OCI-LY3 (cell line): Measurements from ENCODE around the gene ANKIB1.

Experiments
- H2AFZ ChIP-seq: fragments of 200-600, 300-600 bp; shearing (Covaris generic); 2 replicates; pipeline ENCODE4 v1.6.0; 2014; ENCODE audit warnings: antibody characterized with exemption, low read depth, low read length
- H3K27ac ChIP-seq: fragments of 200-600, 300-600 bp; sonication (generic); 2 replicates; pipeline ENCODE4 v1.5.1; 2014; ENCODE audit warnings: mild to moderate bottlenecking, low read length, moderate library complexity, mixed read lengths
- H3K27me3 ChIP-seq: fragments of 200-600, 300-600 bp; sonication (generic); 2 replicates; pipeline ENCODE4 v1.6.1; 2014; ENCODE audit warnings: low read depth, low read length, mixed read lengths
- H3K36me3 ChIP-seq: fragments of 200-600, 300-600 bp; sonication (generic); replicated peaks from 2 replicates; pipeline ENCODE3; 2014; ENCODE audit warnings: low read depth, low read length, mixed read lengths
- H3K4me1 ChIP-seq: fragments of 300-600, 200-600 bp; sonication (generic); 2 replicates; pipeline ENCODE4 v1.6.1; 2014; ENCODE audit warnings: low read length, mixed read lengths
- H3K4me2 ChIP-seq: fragments of 200-600, 300-600 bp; sonication (generic); 2 replicates; pipeline ENCODE4 v1.6.1; 2014; ENCODE audit warnings: low read length, mixed read lengths
- H3K4me3 ChIP-seq: fragments of 300-600, 200-600 bp; sonication (generic); 2 replicates; pipeline ENCODE4 v1.5.1; 2014; ENCODE audit warnings: antibody characterized with exemption, mild to moderate bottlenecking, low read length, moderate library complexity
- H3K79me2 ChIP-seq: fragments of 300-600, 200-600 bp; shearing (Covaris generic); 2 replicates; pipeline ENCODE4 v1.6.1; 2014; ENCODE audit warnings: mild to moderate bottlenecking, low read length, mixed read lengths
- H3K9ac ChIP-seq: fragments of 300-600, 200-600 bp; shearing (Covaris generic); 2 replicates; pipeline ENCODE4 v1.6.0; 2014; ENCODE audit warnings: mild to moderate bottlenecking, low read length, moderate library complexity
- H3K9me3 ChIP-seq: fragments of 200-600, 300-600 bp; shearing (Covaris generic); 2 replicates; pipeline ENCODE4 v1.6.1; 2014; ENCODE audit warnings: low read length, mixed read lengths; ENCODE audit not compliant: insufficient read depth
- H4K20me1 ChIP-seq: fragments of 200-600, 300-600 bp; sonication (generic); 2 replicates; pipeline ENCODE4 v1.6.1; 2016; ENCODE audit warnings: low read length, mixed read lengths; ENCODE audit not compliant: insufficient read depth
- EZH2phosphoT487 ChIP-seq: fragments of 200-600 bp; shearing (Covaris generic); IDR thresholded peaks from 2 replicates; pipeline ENCODE4 v1.6.1; 2018; ENCODE audit warnings: antibody characterized with exemption, mixed run types, low read depth
- TF ChIP-seq, protein P1 (sequence below): fragments of 200-600, 300-600 bp; sonication (generic); IDR thresholded peaks from 2 replicates; pipeline ENCODE4 v1.5.1; 2014; ENCODE audit warnings: antibody characterized with exemption, low read length, low read depth

ANKIB1 gene

DNA sequence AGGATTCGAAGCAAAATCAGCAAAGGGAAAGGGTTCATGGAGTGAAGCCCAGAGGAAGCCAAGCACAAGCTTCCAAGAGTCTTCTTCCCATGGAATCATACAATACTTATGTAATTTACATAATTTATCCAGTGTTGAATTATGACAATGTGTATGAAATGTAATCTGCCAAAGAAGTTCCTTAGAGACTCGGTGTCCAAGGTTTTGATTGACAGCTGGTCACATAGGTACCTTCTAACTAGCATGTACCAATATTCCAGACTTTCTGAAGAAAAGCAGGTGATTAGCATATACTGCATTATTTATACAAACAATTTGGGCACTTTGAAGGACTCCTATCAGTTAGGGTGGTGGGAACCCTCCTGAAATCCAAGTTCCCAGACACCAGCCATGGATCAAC lies 35.3 kb downstream of the ANKIB1 start:
- peaks cover 16% of the 10 kb centered on the region for H3K79me2 ChIP-seq

DNA sequence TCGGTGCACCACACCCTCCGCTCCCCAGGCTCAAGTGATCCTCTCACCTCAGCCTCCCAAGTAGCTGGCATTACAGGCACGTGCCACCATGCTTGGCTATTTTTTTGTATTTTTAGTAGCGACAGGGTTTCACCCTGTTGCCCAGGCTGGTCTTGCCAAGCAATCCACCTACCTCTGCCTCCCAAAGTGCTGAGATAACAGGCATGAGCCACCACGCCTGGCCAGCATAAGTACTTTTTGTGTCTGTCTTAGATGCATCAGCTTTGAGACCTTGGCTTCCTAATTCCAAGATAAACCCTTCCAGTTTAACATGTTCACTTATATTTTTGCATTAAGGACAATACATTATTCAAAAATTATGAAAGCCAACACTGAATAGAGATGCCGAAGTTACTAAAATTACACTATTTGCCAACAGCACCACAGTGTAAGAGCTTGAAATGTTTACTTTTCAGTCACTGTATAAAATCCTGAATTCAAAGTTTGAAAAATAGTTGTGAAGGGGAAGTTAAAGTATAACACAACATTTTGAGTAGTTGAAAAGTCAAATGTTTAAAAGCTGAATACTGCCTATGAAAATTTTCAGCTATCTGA lies 36.5 kb downstream of the ANKIB1 start:
- Histone ChIP-seq H3K79me2 (peaks cover 12% of the 10 kb centered on the region), H3K27ac (no peak overlapping the region), H3K4me1 (peaks cover under 1% of the 10 kb centered on the region; the same call in 1 of the 2 replicates), H3K9ac (no peak overlapping the region), H2AFZ (no peak overlapping the region), H3K4me3 (no peak overlapping the region), H4K20me1 (0 out of 2 replicates have a peak, but pooled peaks cover 4% of the 10 kb centered on the region), H3K27me3 (no peaks in the 10 kb centered on the region), H3K36me3 (peaks cover 7% of the 10 kb centered on the region), H3K9me3 (no peaks in the 10 kb centered on the region), H3K4me2 (no peak overlapping the region)
- TF ChIP-seq, protein P1, sequence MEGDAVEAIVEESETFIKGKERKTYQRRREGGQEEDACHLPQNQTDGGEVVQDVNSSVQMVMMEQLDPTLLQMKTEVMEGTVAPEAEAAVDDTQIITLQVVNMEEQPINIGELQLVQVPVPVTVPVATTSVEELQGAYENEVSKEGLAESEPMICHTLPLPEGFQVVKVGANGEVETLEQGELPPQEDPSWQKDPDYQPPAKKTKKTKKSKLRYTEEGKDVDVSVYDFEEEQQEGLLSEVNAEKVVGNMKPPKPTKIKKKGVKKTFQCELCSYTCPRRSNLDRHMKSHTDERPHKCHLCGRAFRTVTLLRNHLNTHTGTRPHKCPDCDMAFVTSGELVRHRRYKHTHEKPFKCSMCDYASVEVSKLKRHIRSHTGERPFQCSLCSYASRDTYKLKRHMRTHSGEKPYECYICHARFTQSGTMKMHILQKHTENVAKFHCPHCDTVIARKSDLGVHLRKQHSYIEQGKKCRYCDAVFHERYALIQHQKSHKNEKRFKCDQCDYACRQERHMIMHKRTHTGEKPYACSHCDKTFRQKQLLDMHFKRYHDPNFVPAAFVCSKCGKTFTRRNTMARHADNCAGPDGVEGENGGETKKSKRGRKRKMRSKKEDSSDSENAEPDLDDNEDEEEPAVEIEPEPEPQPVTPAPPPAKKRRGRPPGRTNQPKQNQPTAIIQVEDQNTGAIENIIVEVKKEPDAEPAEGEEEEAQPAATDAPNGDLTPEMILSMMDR: no peak
- no peak for TF ChIP-seq EZH2phosphoT487

More for the DNA sequence above, 35.3 kb downstream of the ANKIB1 start:
- 0 out of 2 replicates have a peak, but pooled peaks cover 3% of the 10 kb centered on the region for H4K20me1 ChIP-seq
- no peaks in the 10 kb centered on the region for H3K27me3 ChIP-seq
- peaks cover 14% of the 10 kb centered on the region for H3K4me1 ChIP-seq
- no peak overlapping the region for H3K4me2 ChIP-seq
- TF ChIP-seq EZH2phosphoT487: no peak
- TF ChIP-seq, protein P1: no peak
- H3K4me3 ChIP-seq: no peak overlapping the region
- H2AFZ ChIP-seq: no peak overlapping the region
- H3K36me3 ChIP-seq: peaks cover 9% of the 10 kb centered on the region
- no peaks in the 10 kb centered on the region for H3K9me3 ChIP-seq
- H3K27ac ChIP-seq: no peak overlapping the region
- no peak overlapping the region for H3K9ac ChIP-seq

DNA sequence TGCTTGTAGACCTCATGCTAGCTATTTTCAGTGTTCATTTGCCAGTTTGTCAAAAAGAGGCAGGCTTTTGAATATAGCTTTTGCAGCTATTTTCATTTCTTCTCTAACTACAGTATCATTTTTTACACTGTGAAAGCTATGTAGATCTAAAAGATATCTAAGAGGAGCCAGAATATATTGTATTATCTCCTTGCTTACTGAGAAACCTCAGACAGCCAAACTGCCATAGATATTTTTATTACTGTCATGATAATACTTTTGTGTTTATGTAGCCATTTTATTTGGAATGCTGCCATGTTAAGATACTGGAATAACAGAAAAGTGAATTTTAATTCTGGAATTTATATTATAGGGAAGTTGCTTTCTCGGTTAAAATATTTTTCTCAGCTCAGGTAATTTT lies 37.2 kb downstream of the ANKIB1 start:
- H3K27ac ChIP-seq: no peak overlapping the region
- H3K9ac ChIP-seq: no peak overlapping the region
- H3K36me3 ChIP-seq: peaks cover 6% of the 10 kb centered on the region
- TF ChIP-seq EZH2phosphoT487: no peak
- TF ChIP-seq, protein P1: no peak
- 0 out of 2 replicates have a peak, but pooled peaks cover 4% of the 10 kb centered on the region for H4K20me1 ChIP-seq
- H3K9me3 ChIP-seq: no peaks in the 10 kb centered on the region
- no peaks in the 10 kb centered on the region for H3K27me3 ChIP-seq
- no peaks in the 10 kb centered on the region for H3K4me1 ChIP-seq
- H3K4me2 ChIP-seq: no peak overlapping the region
- no peak overlapping the region for H3K4me3 ChIP-seq
- peaks cover 8% of the 10 kb centered on the region; the same call in 1 of the 2 replicates for H3K79me2 ChIP-seq
- no peak overlapping the region for H2AFZ ChIP-seq

DNA sequence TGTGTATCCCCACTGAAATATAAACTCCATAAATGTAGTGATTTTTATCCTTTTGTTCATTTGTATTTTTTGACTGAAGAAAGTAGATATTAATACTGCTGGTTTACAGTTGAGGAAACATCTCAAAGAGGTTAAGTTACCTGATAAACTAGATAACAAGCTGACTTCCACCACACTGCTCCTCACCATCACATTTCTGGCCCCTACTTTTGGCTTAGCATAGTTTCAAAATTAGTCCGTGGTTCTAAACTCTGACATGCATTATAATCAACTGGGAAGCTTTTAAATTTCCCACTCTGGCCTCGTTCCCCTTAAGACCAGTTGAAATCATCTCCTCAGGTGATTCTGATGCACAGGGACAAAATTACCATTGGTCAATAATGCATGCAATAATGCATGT lies 43.5 kb downstream of the ANKIB1 start:
- Histone ChIP-seq H3K27me3 (no peaks in the 10 kb centered on the region), H4K20me1 (0 out of 2 replicates have a peak, but pooled peaks cover 4% of the 10 kb centered on the region), H3K9me3 (no peaks in the 10 kb centered on the region), H3K4me3 (no peak overlapping the region), H2AFZ (no peak overlapping the region), H3K79me2 (peaks cover 20% of the 10 kb centered on the region; the same call in 1 of the 2 replicates), H3K9ac (no peak overlapping the region), H3K27ac (no peak overlapping the region), H3K36me3 (peaks cover 5% of the 10 kb centered on the region), H3K4me2 (no peak overlapping the region), H3K4me1 (peaks cover 7% of the 10 kb centered on the region; the same call in 1 of the 2 replicates)
- TF ChIP-seq EZH2phosphoT487: no peak
- TF ChIP-seq, protein P1: no peak
